Gastroesophageal sphincter (tissue), 4 donors: ENCODE measurements around the gene SOX6. TPM values are rescaled to one million over a fixed set of nuclear protein-coding genes. Genes with fewer than 3 reads are reported as not detected.

Experiments used
- ATAC-seq: fragments of 150-250 bp; one replicate; pipeline ENCODE4 v1.9.1; 2016; ENCODE audit warnings: mild to moderate bottlenecking, moderate library complexity
- H3K27ac ChIP-seq, 4 donors: fragments of 200-600 bp; sonication (generic) in 3 of 4; 1 replicate in 3 of 4; 2 replicates in 1 of 4; pipeline ENCODE4 v1.5.1; 2016 to 2019
- H3K27me3 ChIP-seq: fragments of 200-600 bp; sonication (generic); one replicate; pipeline ENCODE4 v1.5.1; 2019
- H3K36me3 ChIP-seq, 2 donors: fragments of 200-600 bp; sonication (generic); one replicate each; pipeline ENCODE4 v1.5.1; 2019; ENCODE audit warnings: control low read depth in 1 of 2
- H3K4me1 ChIP-seq, 3 donors: fragments of 200-600 bp; sonication (generic); 1 replicate in 2 of 3; 2 replicates in 1 of 3; pipeline ENCODE4 v1.5.1; 2016 to 2019; ENCODE audit warnings: control low read depth in 2 of 3
- H3K4me3 ChIP-seq, 2 donors: fragments of 200-600 bp; sonication (generic); one replicate each; pipeline ENCODE4 v1.5.1; 2019; ENCODE audit warnings: mild to moderate bottlenecking in 1 of 2, moderate library complexity in 1 of 2
- H3K9me3 ChIP-seq, 3 donors: fragments of 200-600 bp; sonication (generic); one replicate each; pipeline ENCODE4 v1.5.1; 2017 to 2019; ENCODE audit warnings: control low read depth in 2 of 3
- EP300 ChIP-seq: sonication (generic); formaldehyde crosslinking; IDR thresholded peaks from one replicate; pipeline ENCODE4 v1.6.1; 2017; ENCODE audit warnings: antibody characterized with exemption, mild to moderate bottlenecking
- POLR2A ChIP-seq, 2 donors: fragments of 450-650 bp; IDR thresholded peaks; one replicate each; pipeline ENCODE4 v1.6.1; 2017; ENCODE audit warnings: antibody characterized with exemption in 2 of 2, mild to moderate bottlenecking in 2 of 2, moderate library complexity in 1 of 2
- POLR2AphosphoS5 ChIP-seq: sonication (generic); formaldehyde crosslinking; IDR thresholded peaks from one replicate; pipeline ENCODE4 v1.6.1; 2017; ENCODE audit warnings: antibody characterized with exemption
- WGBS, 2 donors: methylation state at CpG; one replicate each; pipeline ENCODE4 v1.1.5; 2018; ENCODE audit warnings: low coverage in 1 of 2; 5-methylcytosine and 5-hydroxymethylcytosine counted together
- total RNA-seq, 4 donors: library from RNA; depleted of rRNA; stranded (reverse); fragments of >200 nt; gene quantifications; one replicate each; pipeline ENCODE4 v1.1.0, GENCODE V29; 2016
- TF ChIP-seq, protein P1 (sequence below), 4 experiments: fragments of 200-600 bp in 2 of 4; fragments of 450-650 bp in 2 of 4; sonication (generic) in 1 of 4; IDR thresholded peaks; one replicate each; pipeline ENCODE4 v1.5.1; 2017 to 2019; ENCODE audit warnings: antibody characterized with exemption in 4 of 4, mild to moderate bottlenecking in 2 of 4, moderate library complexity in 2 of 4

The SOX6 gene
- total RNA-seq, 4 donors from 2014 or later, result 1.2 to 21.9 (median 6.5) TPM

DNA sequence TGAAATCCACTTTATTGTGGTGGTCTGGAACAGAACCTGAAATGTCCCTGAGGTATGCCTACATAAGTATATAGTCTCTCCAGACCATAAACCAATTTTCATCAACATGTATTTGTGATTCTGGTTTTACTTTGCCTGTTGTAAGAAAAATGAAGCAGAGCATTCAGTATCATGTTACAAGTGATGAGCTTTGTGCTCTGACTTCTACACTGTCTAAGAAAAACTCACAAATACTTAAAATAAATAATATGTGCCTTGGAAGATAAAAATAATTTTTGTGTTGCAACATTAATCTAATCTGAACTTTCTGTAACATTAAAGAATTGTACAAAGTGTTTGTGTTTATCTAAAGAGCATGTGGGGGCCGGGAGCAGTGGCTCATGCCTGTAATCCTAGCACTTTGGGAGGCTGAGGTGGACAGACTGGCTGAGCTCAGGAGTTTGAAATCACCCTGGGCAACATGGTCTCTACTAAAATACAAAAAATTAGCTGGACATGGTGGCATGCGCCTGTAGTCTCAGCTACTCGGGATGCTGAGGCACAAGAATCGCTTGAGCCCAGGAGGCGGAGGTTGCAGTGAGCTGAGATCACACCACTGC lies 219.5 kb downstream of the SOX6 start:
- WGBS, 2 donors, result 98% methylated on average over 4 of the region's 5 CpGs; no CpG with 5 or more reads in 1 of the 2 donors
- H3K4me1 ChIP-seq, result no peaks in the 10 kb centered on the region

DNA sequence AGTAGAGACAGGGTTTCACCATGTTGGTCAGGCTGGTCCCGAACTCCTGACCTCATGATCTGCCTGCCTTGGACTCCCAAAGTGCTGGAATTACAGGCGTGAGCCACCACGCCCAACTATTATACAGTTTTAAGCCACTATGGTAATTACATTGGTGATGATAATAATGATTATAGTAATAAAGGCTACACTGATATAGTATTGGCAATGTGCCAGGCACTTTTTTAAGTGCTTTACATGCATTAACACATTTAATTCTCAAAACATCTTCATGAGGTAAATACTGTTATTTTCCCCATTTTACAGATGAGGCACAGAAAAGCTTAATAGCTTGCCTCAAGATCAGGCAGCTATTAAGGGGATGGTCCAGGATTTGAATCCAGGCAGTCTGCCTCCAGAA lies 222.5 kb downstream of the SOX6 start:
- H3K9me3 ChIP-seq, result peaks cover 0 to 17% (median 0%) of the 10 kb centered on the region in 3 donors
- ATAC-seq, result no peak
- no peaks in the 10 kb centered on the region for H3K4me1 ChIP-seq
- TF ChIP-seq, protein P1, sequence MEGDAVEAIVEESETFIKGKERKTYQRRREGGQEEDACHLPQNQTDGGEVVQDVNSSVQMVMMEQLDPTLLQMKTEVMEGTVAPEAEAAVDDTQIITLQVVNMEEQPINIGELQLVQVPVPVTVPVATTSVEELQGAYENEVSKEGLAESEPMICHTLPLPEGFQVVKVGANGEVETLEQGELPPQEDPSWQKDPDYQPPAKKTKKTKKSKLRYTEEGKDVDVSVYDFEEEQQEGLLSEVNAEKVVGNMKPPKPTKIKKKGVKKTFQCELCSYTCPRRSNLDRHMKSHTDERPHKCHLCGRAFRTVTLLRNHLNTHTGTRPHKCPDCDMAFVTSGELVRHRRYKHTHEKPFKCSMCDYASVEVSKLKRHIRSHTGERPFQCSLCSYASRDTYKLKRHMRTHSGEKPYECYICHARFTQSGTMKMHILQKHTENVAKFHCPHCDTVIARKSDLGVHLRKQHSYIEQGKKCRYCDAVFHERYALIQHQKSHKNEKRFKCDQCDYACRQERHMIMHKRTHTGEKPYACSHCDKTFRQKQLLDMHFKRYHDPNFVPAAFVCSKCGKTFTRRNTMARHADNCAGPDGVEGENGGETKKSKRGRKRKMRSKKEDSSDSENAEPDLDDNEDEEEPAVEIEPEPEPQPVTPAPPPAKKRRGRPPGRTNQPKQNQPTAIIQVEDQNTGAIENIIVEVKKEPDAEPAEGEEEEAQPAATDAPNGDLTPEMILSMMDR (IDR thresholded peaks at IDR 0.05), result no peak
- TF ChIP-seq EP300 (no peak), POLR2AphosphoS5 (no peak), POLR2A (IDR thresholded peaks at IDR 0.05) (no peak)
- no peaks in the 10 kb centered on the region for H3K27me3 ChIP-seq
- H3K4me3 ChIP-seq, result no peak overlapping the region
- H3K36me3 ChIP-seq, result no peaks in the 10 kb centered on the region
- no peak overlapping the region for H3K27ac ChIP-seq
- WGBS, 2 donors, result 80 to 100% methylated on average over 1 to 2 of the region's 3 CpGs

More for the DNA sequence above, 219.5 kb downstream of the SOX6 start:
- Histone ChIP-seq H3K9me3 (peaks cover 0 to 17% (median 0%) of the 10 kb centered on the region in 3 donors), H3K4me3 (no peak overlapping the region), H3K36me3 (no peaks in the 10 kb centered on the region), H3K27ac (no peak overlapping the region), H3K27me3 (no peaks in the 10 kb centered on the region)
- no peak for ATAC-seq
- TF ChIP-seq EP300, result no peak
- no peak for TF ChIP-seq POLR2A (IDR thresholded peaks at IDR 0.05)
- no peak for TF ChIP-seq POLR2AphosphoS5
- TF ChIP-seq, protein P1 (IDR thresholded peaks at IDR 0.05), result no peak

DNA sequence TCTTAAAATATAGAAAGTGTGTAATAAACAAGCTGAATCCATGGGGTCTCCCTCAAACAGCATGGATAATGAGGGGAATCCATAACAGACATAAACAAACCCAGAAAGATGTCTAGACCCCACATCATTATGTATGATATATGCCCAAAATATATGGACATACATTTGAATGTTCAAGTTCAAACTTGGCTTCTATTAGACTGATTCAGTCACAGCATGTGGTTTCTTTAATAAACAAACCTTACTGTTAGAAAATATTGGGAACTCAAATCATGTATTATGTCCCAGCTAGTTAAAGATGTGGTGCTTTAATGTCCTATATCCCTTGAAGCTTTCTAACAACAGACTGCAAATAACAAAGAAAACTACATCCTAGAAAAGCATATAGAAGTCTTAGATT lies 228.6 kb downstream of the SOX6 start:
- H3K4me3 ChIP-seq, result no peak overlapping the region
- ATAC-seq, result no peak
- no peaks in the 10 kb centered on the region for H3K36me3 ChIP-seq
- H3K27me3 ChIP-seq, result no peaks in the 10 kb centered on the region
- TF ChIP-seq POLR2A (IDR thresholded peaks at IDR 0.05) (no peak), POLR2AphosphoS5 (no peak)
- TF ChIP-seq, protein P1 (IDR thresholded peaks at IDR 0.05), result no peak
- H3K9me3 ChIP-seq, result no peaks in the 10 kb centered on the region
- H3K27ac ChIP-seq, result no peak overlapping the region
- H3K4me1 ChIP-seq, result no peaks in the 10 kb centered on the region

DNA sequence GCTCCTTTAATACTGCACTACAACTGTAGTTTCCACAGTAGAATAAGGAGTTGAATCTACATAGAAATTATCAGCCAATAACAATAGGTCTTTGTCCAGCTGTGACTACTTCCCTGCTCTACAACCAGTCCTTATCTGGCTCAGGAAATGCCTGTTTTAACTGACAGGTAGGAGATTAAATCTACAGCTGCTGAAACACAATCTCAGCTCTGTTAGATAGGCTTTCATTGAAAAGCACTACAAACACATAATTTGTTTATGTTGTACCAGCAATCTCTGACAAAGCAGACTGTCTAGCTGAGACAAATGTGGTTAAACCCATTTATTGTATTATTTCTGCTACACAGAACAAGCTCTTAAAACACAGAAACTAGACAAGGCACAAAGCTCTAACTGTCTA lies 230.0 kb downstream of the SOX6 start:
- no peak for ATAC-seq
- Histone ChIP-seq H3K36me3 (no peaks in the 10 kb centered on the region), H3K4me3 (no peak overlapping the region), H3K4me1 (no peaks in the 10 kb centered on the region), H3K9me3 (no peaks in the 10 kb centered on the region), H3K27me3 (no peaks in the 10 kb centered on the region), H3K27ac (no peak overlapping the region)
- TF ChIP-seq EP300, result no peak
- TF ChIP-seq POLR2A (IDR thresholded peaks at IDR 0.05), result no peak
- TF ChIP-seq, protein P1 (IDR thresholded peaks at IDR 0.05), result no peak
- no peak for TF ChIP-seq POLR2AphosphoS5

DNA sequence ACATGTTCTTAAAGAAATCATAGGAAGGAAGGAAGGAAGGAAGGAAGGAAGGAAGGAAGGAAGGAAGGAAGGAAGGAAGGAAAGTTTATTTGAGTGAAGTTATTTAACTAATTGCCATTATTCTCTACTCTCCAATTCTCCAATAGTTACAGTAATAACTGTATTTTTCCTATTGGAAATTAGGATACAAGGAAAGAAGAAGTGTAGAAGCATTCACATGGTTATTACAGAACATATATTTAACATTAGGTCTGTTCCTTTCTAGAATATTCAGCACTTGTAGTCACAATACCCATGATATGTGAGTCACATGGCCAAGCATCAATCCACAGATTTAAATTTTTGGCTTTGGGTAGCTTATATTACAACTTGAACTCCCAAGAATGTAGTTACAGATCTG lies 230.6 kb downstream of the SOX6 start:
- TF ChIP-seq EP300 (no peak), POLR2AphosphoS5 (no peak), POLR2A (IDR thresholded peaks at IDR 0.05) (no peak)
- TF ChIP-seq, protein P1 (IDR thresholded peaks at IDR 0.05), result no peak
- Histone ChIP-seq H3K27me3 (no peaks in the 10 kb centered on the region), H3K4me1 (no peaks in the 10 kb centered on the region), H3K27ac (no peak overlapping the region), H3K36me3 (no peaks in the 10 kb centered on the region), H3K9me3 (no peaks in the 10 kb centered on the region), H3K4me3 (no peak overlapping the region)
- no peak for ATAC-seq
